ENCODE measurements around the gene MAST2. TPM values are rescaled to one million over a fixed set of nuclear protein-coding genes. Genes with fewer than 3 reads are reported as not detected.

The MAST2 gene
- total RNA-seq, 1 donor from 2014 or later = 63.9 TPM

- H3K4me1 Mint-ChIP-seq (ENCODE audit: unreplicated experiment) = peaks cover 20% of the 10 kb centered on the region
- no peak overlapping the region for H3K27ac Mint-ChIP-seq (ENCODE audit: unreplicated experiment)
- H3K4me3 Mint-ChIP-seq (ENCODE audit: unreplicated experiment) = no peak overlapping the region
Measured at GRCh38 chr1:45876000-45876617, 72.7 kb downstream of the MAST2 start.

DNA sequence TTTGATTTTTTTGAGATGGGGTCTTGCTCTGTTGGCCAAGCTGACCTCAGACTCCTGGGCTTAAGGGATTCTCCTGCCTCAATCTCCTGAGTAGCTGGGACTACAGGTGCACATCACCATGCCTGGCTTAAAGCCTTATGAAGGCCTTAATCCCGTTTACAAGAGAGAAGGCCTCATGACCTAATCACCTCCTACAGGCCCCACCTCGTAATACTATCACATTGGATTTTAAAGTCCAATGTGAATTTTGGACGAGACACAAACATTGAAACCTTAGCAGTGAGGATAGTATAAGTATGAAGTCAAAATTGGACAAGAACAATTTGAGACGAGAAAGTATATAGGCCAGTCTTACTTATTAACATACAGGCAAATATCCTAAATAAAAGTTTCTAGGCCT is 73.9 kb downstream of the MAST2 start:
- H3K27ac Mint-ChIP-seq (ENCODE audit: unreplicated experiment) = no peak overlapping the region
- H3K36me3 Mint-ChIP-seq (ENCODE audit: unreplicated experiment) = no peaks in the 10 kb centered on the region
- no peak overlapping the region for H3K4me3 Mint-ChIP-seq (ENCODE audit: unreplicated experiment)
- H3K27me3 Mint-ChIP-seq (ENCODE audit: unreplicated experiment) = no peaks in the 10 kb centered on the region
- H3K9me3 Mint-ChIP-seq (ENCODE audit: unreplicated experiment) = no peaks in the 10 kb centered on the region
- DNase-seq (ENCODE audit: extremely low spot score, unreplicated experiment) = no peak
- peaks cover 9% of the 10 kb centered on the region for H3K4me1 Mint-ChIP-seq (ENCODE audit: unreplicated experiment)
- no peak for TF ChIP-seq CTCF (IDR thresholded peaks at IDR 0.05)

More at GRCh38 chr1:45876000-45876617, 72.7 kb downstream of the MAST2 start:
- Mint-ChIP-seq H3K36me3 (ENCODE audit: unreplicated experiment) (no peaks in the 10 kb centered on the region), H3K27me3 (ENCODE audit: unreplicated experiment) (no peaks in the 10 kb centered on the region), H3K9me3 (ENCODE audit: unreplicated experiment) (no peaks in the 10 kb centered on the region)
- TF ChIP-seq CTCF (IDR thresholded peaks at IDR 0.05) = no peak
- no peak for DNase-seq (ENCODE audit: extremely low spot score, unreplicated experiment)

GRCh38 chr1:45879885-45880598 is 76.6 kb downstream of the MAST2 start:
- H3K4me3 Mint-ChIP-seq (ENCODE audit: unreplicated experiment) = no peak overlapping the region
- no peak overlapping the region for H3K27ac Mint-ChIP-seq (ENCODE audit: unreplicated experiment)
- H3K9me3 Mint-ChIP-seq (ENCODE audit: unreplicated experiment) = no peaks in the 10 kb centered on the region
- no peak for TF ChIP-seq CTCF (IDR thresholded peaks at IDR 0.05)
- H3K27me3 Mint-ChIP-seq (ENCODE audit: unreplicated experiment) = no peaks in the 10 kb centered on the region
- no peaks in the 10 kb centered on the region for H3K36me3 Mint-ChIP-seq (ENCODE audit: unreplicated experiment)
- H3K4me1 Mint-ChIP-seq (ENCODE audit: unreplicated experiment) = peaks cover 4% of the 10 kb centered on the region
- DNase-seq (ENCODE audit: extremely low spot score, unreplicated experiment) = no peak

- TF ChIP-seq CTCF (IDR thresholded peaks at IDR 0.05) = no peak
- Mint-ChIP-seq H3K9me3 (ENCODE audit: unreplicated experiment) (no peaks in the 10 kb centered on the region), H3K4me1 (ENCODE audit: unreplicated experiment) (peaks cover 4% of the 10 kb centered on the region), H3K36me3 (ENCODE audit: unreplicated experiment) (no peaks in the 10 kb centered on the region), H3K27ac (ENCODE audit: unreplicated experiment) (peak overlapping the region; percentile 41), H3K4me3 (ENCODE audit: unreplicated experiment) (no peak overlapping the region), H3K27me3 (ENCODE audit: unreplicated experiment) (no peaks in the 10 kb centered on the region)
- no peak for DNase-seq (ENCODE audit: extremely low spot score, unreplicated experiment)
Measured at GRCh38 chr1:45880930-45881329, 77.5 kb downstream of the MAST2 start.

DNA sequence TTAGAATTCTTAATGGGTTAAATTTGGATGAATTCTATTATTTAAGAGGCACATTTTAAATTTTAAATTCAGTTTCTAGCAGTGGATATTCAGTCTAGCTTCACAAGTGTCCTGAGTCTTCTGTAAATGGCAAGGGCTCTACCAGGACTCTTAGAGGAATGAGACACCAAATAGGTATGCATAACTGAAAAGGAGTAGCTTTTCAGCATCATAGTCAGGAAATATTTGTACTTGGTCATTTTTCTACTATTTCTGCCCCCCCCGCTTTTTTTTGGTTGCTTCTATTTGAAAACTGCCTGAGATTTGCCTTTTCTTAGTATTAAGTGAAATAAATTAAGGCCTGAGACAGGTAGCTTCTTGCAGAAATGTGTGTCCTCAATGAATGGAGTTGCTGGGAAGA is 80.2 kb downstream of the MAST2 start:
- peaks cover 14% of the 10 kb centered on the region for H3K4me1 Mint-ChIP-seq (ENCODE audit: unreplicated experiment)
- H3K27ac Mint-ChIP-seq (ENCODE audit: unreplicated experiment) = no peak overlapping the region
- no peak overlapping the region for H3K4me3 Mint-ChIP-seq (ENCODE audit: unreplicated experiment)
- no peaks in the 10 kb centered on the region for H3K36me3 Mint-ChIP-seq (ENCODE audit: unreplicated experiment)
- H3K9me3 Mint-ChIP-seq (ENCODE audit: unreplicated experiment) = no peaks in the 10 kb centered on the region
- no peak for DNase-seq (ENCODE audit: extremely low spot score, unreplicated experiment)
- TF ChIP-seq CTCF (IDR thresholded peaks at IDR 0.05) = no peak
- H3K27me3 Mint-ChIP-seq (ENCODE audit: unreplicated experiment) = no peaks in the 10 kb centered on the region

Data from osteocyte (in vitro differentiated cells).